ENCODE data around the gene ALDH1L2. TPM values are rescaled to one million over a fixed set of nuclear protein-coding genes. Genes with fewer than 3 reads are reported as not detected.
"Not testable (repeated sequence)": the region's sequence is repeated elsewhere in the genome, so short reads cannot be mapped to it uniquely, and the experiment has no call there.

The ALDH1L2 gene
- total and polyA plus RNA-seq, 4 experiments from 2014 or later: 0.08 to 0.72 (median 0.15) TPM; not detected in 1

DNA sequence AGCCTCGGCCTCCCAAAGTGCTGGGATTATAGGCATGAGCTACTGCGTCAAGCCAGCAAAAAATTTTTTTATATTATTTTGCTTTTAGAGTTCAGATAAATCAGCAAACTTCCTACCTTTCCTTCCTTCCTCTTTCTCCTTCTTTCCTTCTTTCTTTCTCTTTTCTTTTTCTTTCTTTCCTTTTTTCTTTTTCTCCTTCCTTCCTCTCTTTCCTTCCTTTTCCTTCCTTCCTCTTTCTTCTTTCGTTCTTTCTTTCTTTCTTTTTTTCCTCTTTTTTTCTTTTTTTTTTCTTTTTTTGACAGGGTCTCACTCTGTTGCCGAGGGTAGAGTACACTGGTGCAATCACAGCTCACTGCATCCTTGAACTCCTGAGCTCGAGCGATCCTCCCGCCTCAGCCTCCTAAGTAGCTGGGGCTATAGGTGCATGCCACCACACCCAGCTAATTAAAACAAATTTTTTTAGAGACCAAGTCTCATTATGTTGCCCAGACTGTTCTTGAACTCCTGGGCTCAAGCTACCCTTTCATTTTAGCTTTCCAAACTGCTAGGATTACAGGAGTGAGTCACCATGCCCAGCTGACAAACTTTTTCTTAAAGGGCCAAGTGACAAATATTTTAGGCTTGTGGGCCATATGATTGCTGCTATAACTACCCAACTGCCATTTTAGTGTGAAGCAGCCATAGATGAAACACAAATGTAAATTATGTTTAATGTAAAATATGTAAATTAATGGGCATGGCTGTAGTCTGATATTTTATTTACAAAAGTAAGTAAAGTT, 16.1 kb upstream of the ALDH1L2 start:
- Histone ChIP-seq H3K9me3 (ENCODE audit: control insufficient read depth in 1 of 2, low read length in 2 of 2) (peaks cover 0 to 3% of the 10 kb centered on the region in 2 donors), H3K4me3 (ENCODE audit: low read length in 2 of 2) (no peak overlapping the region), H3K4me1 (ENCODE audit: insufficient read depth, low read length) (no peaks in the 10 kb centered on the region), H3K27me3 (ENCODE audit: insufficient read depth, low read length) (no peaks in the 10 kb centered on the region), H3K36me3 (ENCODE audit: insufficient read depth, low read length) (no peaks in the 10 kb centered on the region), H3K27ac (ENCODE audit: low read depth, low read length) (no peak overlapping the region)
- H3K27ac Mint-ChIP-seq: no peak overlapping the region
- intact Hi-C loops (cut with micrococcal nuclease): no loop called here
- ChIA-PET CTCF (ENCODE audit: partially characterized antibody) (no interaction called here), POLR2A (ENCODE audit: partially characterized antibody) (interaction anchor here (0.6 kb wide), 1 partner anchor 379 kb away, joined by 3 read pairs; no protein-coding TSS in a partner anchor)
- peaks cover 8 to 22% (median 13%) of the 10 kb centered on the region in 8 donors for H3K9me3 Mint-ChIP-seq
- H3K36me3 Mint-ChIP-seq: peaks cover 0 to 4% of the 10 kb centered on the region in 2 donors
- no peak overlapping the region for H3K4me3 Mint-ChIP-seq
- peaks cover 24 to 36% of the 10 kb centered on the region in 2 donors for H3K27me3 Mint-ChIP-seq
- no peak for DNase-seq
- H3K4me1 Mint-ChIP-seq: no peaks in the 10 kb centered on the region

DNA sequence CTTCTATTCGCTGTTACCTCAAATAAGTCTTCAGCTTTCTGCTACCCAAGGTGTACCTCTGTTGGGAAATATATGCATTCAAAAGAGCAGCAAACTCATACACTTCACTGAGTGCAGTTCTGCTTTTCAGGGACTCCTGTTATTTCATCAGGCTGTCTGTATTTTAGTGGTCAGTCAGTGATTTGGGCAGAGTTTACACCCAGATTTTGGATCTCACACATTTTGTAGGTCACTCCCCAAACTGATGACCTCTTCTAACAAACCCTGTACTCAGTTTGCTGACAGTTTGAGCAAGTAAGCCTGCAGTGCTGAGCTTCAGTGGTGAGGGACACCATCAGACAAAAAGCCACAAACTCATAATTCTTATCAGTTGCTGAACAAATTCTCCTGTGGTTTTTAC, 15.1 kb upstream of the ALDH1L2 start:
- Mint-ChIP-seq H3K36me3 (peaks cover 0 to 5% of the 10 kb centered on the region in 2 donors), H3K27ac (no peak overlapping the region), H3K27me3 (peaks cover 20 to 31% of the 10 kb centered on the region in 2 donors), H3K9me3 (peaks cover 4 to 30% (median 19%) of the 10 kb centered on the region in 8 donors), H3K4me3 (no peak overlapping the region), H3K4me1 (no peaks in the 10 kb centered on the region)
- ChIA-PET CTCF (ENCODE audit: partially characterized antibody) (no interaction called here), POLR2A (ENCODE audit: partially characterized antibody) (no interaction called here)
- no peaks in the 10 kb centered on the region for H3K9me3 ChIP-seq (ENCODE audit: control insufficient read depth in 1 of 2, low read length in 2 of 2)
- no peaks in the 10 kb centered on the region for H3K27me3 ChIP-seq (ENCODE audit: insufficient read depth, low read length)
- no peak overlapping the region for H3K4me3 ChIP-seq (ENCODE audit: low read length in 2 of 2)
- intact Hi-C loops (cut with micrococcal nuclease): no loop called here
- H3K4me1 ChIP-seq (ENCODE audit: insufficient read depth, low read length): no peaks in the 10 kb centered on the region
- H3K36me3 ChIP-seq (ENCODE audit: insufficient read depth, low read length): no peaks in the 10 kb centered on the region
- DNase-seq: no peak
- H3K27ac ChIP-seq (ENCODE audit: low read depth, low read length): no peak overlapping the region

DNA sequence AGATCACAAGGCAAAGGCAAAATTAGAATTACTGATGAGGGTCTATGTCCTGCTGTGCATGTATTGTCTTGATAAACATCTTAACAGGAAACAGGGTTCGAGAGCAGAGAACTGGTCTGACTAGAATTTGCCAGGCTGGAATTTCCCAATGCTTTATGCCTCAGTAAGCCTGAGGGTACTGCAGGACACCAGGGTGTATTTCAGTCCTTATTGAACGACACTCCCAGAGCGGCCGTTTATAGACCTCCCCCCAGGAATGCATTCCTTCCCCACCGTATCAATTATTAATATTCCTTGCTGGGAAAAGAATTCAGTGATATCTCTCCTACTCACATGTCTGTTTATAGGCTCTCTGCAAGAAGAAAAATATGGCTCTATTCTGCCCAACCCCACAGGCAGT, 11.1 kb upstream of the ALDH1L2 start:
- H3K4me3 Mint-ChIP-seq; H3K9me3 ChIP-seq (ENCODE audit: control insufficient read depth in 1 of 2, low read length in 2 of 2); H3K36me3 ChIP-seq (ENCODE audit: insufficient read depth, low read length); H3K27ac ChIP-seq (ENCODE audit: low read depth, low read length); DNase-seq; H3K4me1 ChIP-seq (ENCODE audit: insufficient read depth, low read length); CTCF ChIA-PET (ENCODE audit: partially characterized antibody); H3K4me1 Mint-ChIP-seq; intact Hi-C loops (cut with micrococcal nuclease); POLR2A ChIA-PET (ENCODE audit: partially characterized antibody); H3K4me3 ChIP-seq (ENCODE audit: low read length in 2 of 2); H3K27me3 ChIP-seq (ENCODE audit: insufficient read depth, low read length); H3K27ac Mint-ChIP-seq; H3K36me3 Mint-ChIP-seq: not testable (repeated sequence)
- peaks cover 6 to 23% of the 10 kb centered on the region in 2 donors for H3K27me3 Mint-ChIP-seq
- peaks cover 4 to 37% (median 21%) of the 10 kb centered on the region in 8 donors for H3K9me3 Mint-ChIP-seq

DNA sequence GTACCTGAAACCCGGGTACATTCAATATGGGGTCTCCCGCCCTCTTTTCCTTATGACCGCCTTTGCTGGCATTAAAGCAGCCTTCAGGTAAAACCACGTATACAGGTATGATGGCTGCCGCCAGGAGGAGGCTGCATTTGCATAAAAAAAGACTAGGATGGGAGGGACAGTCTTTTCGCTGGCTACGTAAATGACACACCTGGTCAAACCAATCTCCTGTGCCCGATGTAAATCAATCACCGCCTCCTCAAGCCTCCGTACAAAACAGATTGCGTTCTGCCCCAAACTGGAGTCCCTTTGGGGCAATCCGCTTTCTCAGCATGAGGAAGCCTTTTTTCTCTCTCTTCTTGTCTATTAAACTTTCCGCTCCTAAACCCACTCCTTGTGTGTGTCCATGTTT, 8.1 kb upstream of the ALDH1L2 start:
- ChIA-PET POLR2A (ENCODE audit: partially characterized antibody) (interaction anchor here (0.6 kb wide), 1 partner anchor 15 kb away, joined by 3 read pairs; no protein-coding TSS in a partner anchor), CTCF (ENCODE audit: partially characterized antibody) (no interaction called here)
- no peaks in the 10 kb centered on the region for H3K9me3 ChIP-seq (ENCODE audit: control insufficient read depth in 1 of 2, low read length in 2 of 2)
- no peaks in the 10 kb centered on the region for H3K36me3 ChIP-seq (ENCODE audit: insufficient read depth, low read length)
- Mint-ChIP-seq H3K36me3 (peaks cover 0 to 5% of the 10 kb centered on the region in 2 donors), H3K9me3 (peaks cover 2 to 33% (median 21%) of the 10 kb centered on the region in 8 donors), H3K4me3 (no peak overlapping the region), H3K4me1 (no peaks in the 10 kb centered on the region), H3K27me3 (peaks cover 1 to 9% of the 10 kb centered on the region in 2 donors), H3K27ac (peak overlapping the region in 1 of 7 donors; percentile 18)
- DNase-seq: no peak
- H3K4me1 ChIP-seq (ENCODE audit: insufficient read depth, low read length): no peaks in the 10 kb centered on the region
- H3K27ac ChIP-seq (ENCODE audit: low read depth, low read length): no peak overlapping the region
- H3K27me3 ChIP-seq (ENCODE audit: insufficient read depth, low read length): no peaks in the 10 kb centered on the region
- no peak overlapping the region for H3K4me3 ChIP-seq (ENCODE audit: low read length in 2 of 2)
- intact Hi-C loops (cut with micrococcal nuclease): no loop called here

DNA sequence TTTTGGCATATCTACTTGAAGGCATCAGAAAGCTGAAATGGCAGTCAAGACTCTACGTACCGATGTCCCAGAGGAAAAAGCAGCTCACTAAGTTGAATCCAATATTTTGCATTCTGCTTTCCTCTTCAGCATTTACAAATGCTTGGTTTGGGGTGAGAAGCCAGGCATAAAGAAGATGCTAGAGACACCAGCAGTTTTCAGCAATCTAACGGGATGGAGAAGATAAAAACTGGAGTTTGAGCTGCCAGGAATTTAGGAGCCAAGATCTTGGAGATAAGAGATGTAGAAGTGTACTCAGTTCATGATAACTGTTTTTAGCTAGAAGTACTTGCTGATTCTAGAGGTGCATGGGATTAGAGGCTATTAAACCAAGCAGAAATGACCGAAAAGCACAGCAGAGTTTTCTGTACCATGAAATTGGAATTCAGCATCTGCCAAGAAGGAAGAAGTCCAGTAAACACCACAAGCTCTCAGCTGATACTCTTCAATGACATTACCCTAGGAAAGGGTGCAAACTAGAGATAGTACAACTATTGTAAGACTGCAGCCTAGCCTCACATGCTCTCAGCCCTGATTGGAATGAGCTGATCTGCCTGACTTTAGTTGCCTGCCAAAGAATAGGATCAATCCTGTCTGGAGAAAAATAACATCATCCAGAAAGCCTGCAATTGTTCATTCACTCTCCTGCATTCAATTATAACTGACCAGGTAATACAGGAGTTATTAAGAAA, 7.4 kb upstream of the ALDH1L2 start:
- H3K9me3 ChIP-seq (ENCODE audit: control insufficient read depth in 1 of 2, low read length in 2 of 2): no peaks in the 10 kb centered on the region
- Mint-ChIP-seq H3K4me1 (no peaks in the 10 kb centered on the region), H3K4me3 (no peak overlapping the region), H3K27me3 (peaks cover 1 to 9% of the 10 kb centered on the region in 2 donors), H3K27ac (no peak overlapping the region), H3K36me3 (peaks cover 0 to 5% of the 10 kb centered on the region in 2 donors), H3K9me3 (peaks cover 0 to 34% (median 20%) of the 10 kb centered on the region in 8 donors)
- intact Hi-C loops (cut with micrococcal nuclease): no loop called here
- no peaks in the 10 kb centered on the region for H3K36me3 ChIP-seq (ENCODE audit: insufficient read depth, low read length)
- ChIA-PET CTCF (ENCODE audit: partially characterized antibody) (no interaction called here), POLR2A (ENCODE audit: partially characterized antibody) (interaction anchor here (0.6 kb wide), 1 partner anchor 14 kb away, joined by 3 read pairs; no protein-coding TSS in a partner anchor)
- no peaks in the 10 kb centered on the region for H3K4me1 ChIP-seq (ENCODE audit: insufficient read depth, low read length)
- H3K27ac ChIP-seq (ENCODE audit: low read depth, low read length): no peak overlapping the region
- H3K4me3 ChIP-seq (ENCODE audit: low read length in 2 of 2): no peak overlapping the region
- no peak for DNase-seq
- H3K27me3 ChIP-seq (ENCODE audit: insufficient read depth, low read length): no peaks in the 10 kb centered on the region

GRCh38 chr12:105090361-105090760, 6.1 kb upstream of the ALDH1L2 start:
- no peaks in the 10 kb centered on the region for H3K36me3 ChIP-seq (ENCODE audit: insufficient read depth, low read length)
- no peaks in the 10 kb centered on the region for H3K27me3 ChIP-seq (ENCODE audit: insufficient read depth, low read length)
- ChIA-PET POLR2A (ENCODE audit: partially characterized antibody) (no interaction called here), CTCF (ENCODE audit: partially characterized antibody) (no interaction called here)
- no peaks in the 10 kb centered on the region for H3K9me3 ChIP-seq (ENCODE audit: control insufficient read depth in 1 of 2, low read length in 2 of 2)
- DNase-seq: no peak
- H3K27me3 Mint-ChIP-seq: peaks cover 3 to 13% of the 10 kb centered on the region in 2 donors
- no peak overlapping the region for H3K4me3 ChIP-seq (ENCODE audit: low read length in 2 of 2)
- intact Hi-C loops (cut with micrococcal nuclease): no loop called here
- H3K4me1 Mint-ChIP-seq: peaks cover 0 to 3% (median under 1%) of the 10 kb centered on the region in 4 donors
- no peaks in the 10 kb centered on the region for H3K4me1 ChIP-seq (ENCODE audit: insufficient read depth, low read length)
- H3K36me3 Mint-ChIP-seq: peaks cover 0 to 1% of the 10 kb centered on the region in 2 donors
- H3K9me3 Mint-ChIP-seq: peaks cover 0 to 28% (median 12%) of the 10 kb centered on the region in 8 donors
- H3K27ac Mint-ChIP-seq: no peak overlapping the region
- H3K27ac ChIP-seq (ENCODE audit: low read depth, low read length): no peak overlapping the region
- no peak overlapping the region for H3K4me3 Mint-ChIP-seq

DNA sequence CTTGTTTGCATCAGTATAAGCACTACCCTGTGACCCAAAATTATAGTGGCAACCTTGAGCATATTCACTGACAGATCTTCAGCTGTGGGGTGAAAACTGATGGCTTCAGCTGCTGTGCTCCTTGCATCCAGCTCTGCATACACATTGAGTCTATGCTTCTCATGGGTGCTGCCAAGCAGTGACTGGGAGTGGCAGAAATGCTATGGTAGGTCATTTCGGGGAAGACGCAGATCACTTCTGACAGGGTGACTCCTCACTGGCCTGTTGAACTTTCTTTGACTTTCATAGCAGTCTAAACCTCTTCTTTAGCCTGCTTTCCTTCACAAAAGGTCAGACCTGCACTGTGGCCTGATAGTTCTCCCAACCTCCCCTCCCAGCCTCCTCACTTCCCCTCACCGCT, 5.6 kb upstream of the ALDH1L2 start:
- H3K9me3 Mint-ChIP-seq: peaks cover 0 to 23% (median 7%) of the 10 kb centered on the region in 8 donors
- no peaks in the 10 kb centered on the region for H3K36me3 Mint-ChIP-seq
- H3K27me3 Mint-ChIP-seq: peaks cover 4 to 14% of the 10 kb centered on the region in 2 donors
- no peak for DNase-seq
- peak overlapping the region in 1 of 7 donors; percentile 45 for H3K27ac Mint-ChIP-seq
- no peak overlapping the region for H3K4me3 Mint-ChIP-seq
- Histone ChIP-seq H3K27me3 (ENCODE audit: insufficient read depth, low read length) (no peaks in the 10 kb centered on the region), H3K4me1 (ENCODE audit: insufficient read depth, low read length) (no peaks in the 10 kb centered on the region), H3K4me3 (ENCODE audit: low read length in 2 of 2) (no peak overlapping the region), H3K36me3 (ENCODE audit: insufficient read depth, low read length) (no peaks in the 10 kb centered on the region), H3K9me3 (ENCODE audit: control insufficient read depth in 1 of 2, low read length in 2 of 2) (no peaks in the 10 kb centered on the region), H3K27ac (ENCODE audit: low read depth, low read length) (no peak overlapping the region)
- intact Hi-C loops (cut with micrococcal nuclease): no loop called here
- peaks cover 0 to 4% (median 1%) of the 10 kb centered on the region in 4 donors for H3K4me1 Mint-ChIP-seq
- ChIA-PET CTCF (ENCODE audit: partially characterized antibody) (no interaction called here), POLR2A (ENCODE audit: partially characterized antibody) (no interaction called here)

Measured in CD4-positive, alpha-beta memory T cell (primary cell).